Astrocyte (in vitro differentiated cells and primary cell): ENCODE results near the gene PTH2R. TPM values are rescaled to one million over a fixed set of nuclear protein-coding genes. Genes with fewer than 3 reads are reported as not detected.

Experiments used
- DNase-seq: peaks from one replicate; pipeline ENCODE4 v3.0.0-alpha.2; 2010; ENCODE audit warnings: low read depth
- FAIRE-seq: peaks from 2 replicates; lab custom pipeline; 2011; peaks lifted over from hg19 to GRCh38; lab: Jason Lieb, UNC
- H2AFZ ChIP-seq: 2 replicates; pipeline ENCODE4 v1.6.0; 2012; ENCODE audit warnings: low read depth, low read length, inconsistent platforms
- H3K27ac ChIP-seq: 2 replicates; pipeline ENCODE4 v1.5.1; 2011; ENCODE audit warnings: low read depth, low read length, inconsistent platforms
- H3K27me3 ChIP-seq: 2 replicates; pipeline ENCODE4 v1.6.0; 2011; ENCODE audit warnings: low read length, inconsistent platforms; ENCODE audit not compliant: insufficient read depth
- H3K36me3 ChIP-seq: 2 replicates; pipeline ENCODE4 v1.5.1; 2011; ENCODE audit warnings: low read length, inconsistent platforms; ENCODE audit not compliant: insufficient read depth
- H3K4me1 ChIP-seq: 2 replicates; pipeline ENCODE4 v1.5.1; 2011; ENCODE audit warnings: low read length, inconsistent platforms; ENCODE audit not compliant: insufficient read depth
- H3K4me2 ChIP-seq: 2 replicates; pipeline ENCODE4 v1.6.0; 2012; ENCODE audit warnings: low read length, inconsistent platforms
- H3K4me3 ChIP-seq: 2 replicates; pipeline ENCODE4 v1.5.1; 2011; ENCODE audit warnings: low read depth, mild to moderate bottlenecking, low read length, inconsistent platforms; ENCODE audit not compliant: insufficient read depth
- H3K79me2 ChIP-seq: 2 replicates; pipeline ENCODE4 v1.6.0; 2012; ENCODE audit warnings: mild to moderate bottlenecking, low read length, inconsistent platforms; ENCODE audit not compliant: insufficient read depth
- H3K9ac ChIP-seq: 2 replicates; pipeline ENCODE4 v1.6.0; 2012; ENCODE audit warnings: mild to moderate bottlenecking, low read length, inconsistent platforms
- H3K9me3 ChIP-seq: 2 replicates; pipeline ENCODE4 v1.5.1; 2012; ENCODE audit warnings: low read depth, mild to moderate bottlenecking, low read length, inconsistent platforms; ENCODE audit not compliant: insufficient read depth
- H4K20me1 ChIP-seq: 2 replicates; pipeline ENCODE4 v1.6.0; 2012; ENCODE audit warnings: low read length, inconsistent platforms; ENCODE audit not compliant: insufficient read depth
- H3K27ac Mint-ChIP-seq: one replicate; pipeline ENCODE4 v1.8.0; 2021; ENCODE audit warnings: mild to moderate bottlenecking, mixed read lengths; ENCODE audit not compliant: unreplicated experiment
- H3K27me3 Mint-ChIP-seq: one replicate; pipeline ENCODE4 v1.8.0; 2021; ENCODE audit warnings: low read depth, mixed read lengths; ENCODE audit not compliant: unreplicated experiment
- H3K36me3 Mint-ChIP-seq: one replicate; pipeline ENCODE4 v1.8.0; 2021; ENCODE audit warnings: low read depth, mixed read lengths; ENCODE audit not compliant: unreplicated experiment
- H3K4me1 Mint-ChIP-seq: one replicate; pipeline ENCODE4 v1.8.0; 2021; ENCODE audit warnings: low read depth, mixed read lengths; ENCODE audit not compliant: unreplicated experiment
- H3K4me3 Mint-ChIP-seq: one replicate; pipeline ENCODE4 v1.8.0; 2021; ENCODE audit warnings: mild to moderate bottlenecking, moderate library complexity, mixed read lengths; ENCODE audit not compliant: unreplicated experiment
- H3K9me3 Mint-ChIP-seq: one replicate; pipeline ENCODE4 v1.8.0; 2021; ENCODE audit warnings: mild to moderate bottlenecking, mixed read lengths; ENCODE audit not compliant: unreplicated experiment
- EZH2 ChIP-seq: IDR thresholded peaks from 2 replicates; pipeline ENCODE4 v1.6.1; 2012; ENCODE audit warnings: mild to moderate bottlenecking, low read length, inconsistent platforms; ENCODE audit not compliant: insufficient read depth
- total RNA-seq: library from RNA; stranded (reverse); gene quantifications from 2 replicates; pipeline ENCODE4 v1.2.1, GENCODE V29; 2021
- TF ChIP-seq, protein P1 (sequence below): IDR thresholded peaks from 2 replicates; pipeline ENCODE4 v1.5.1; 2011; ENCODE audit warnings: low read depth, mild to moderate bottlenecking, inconsistent platforms, low read length, moderate library complexity; ENCODE audit not compliant: insufficient read depth

PTH2R gene
- total RNA-seq, 1 donor from 2014 or later, result not detected

DNA sequence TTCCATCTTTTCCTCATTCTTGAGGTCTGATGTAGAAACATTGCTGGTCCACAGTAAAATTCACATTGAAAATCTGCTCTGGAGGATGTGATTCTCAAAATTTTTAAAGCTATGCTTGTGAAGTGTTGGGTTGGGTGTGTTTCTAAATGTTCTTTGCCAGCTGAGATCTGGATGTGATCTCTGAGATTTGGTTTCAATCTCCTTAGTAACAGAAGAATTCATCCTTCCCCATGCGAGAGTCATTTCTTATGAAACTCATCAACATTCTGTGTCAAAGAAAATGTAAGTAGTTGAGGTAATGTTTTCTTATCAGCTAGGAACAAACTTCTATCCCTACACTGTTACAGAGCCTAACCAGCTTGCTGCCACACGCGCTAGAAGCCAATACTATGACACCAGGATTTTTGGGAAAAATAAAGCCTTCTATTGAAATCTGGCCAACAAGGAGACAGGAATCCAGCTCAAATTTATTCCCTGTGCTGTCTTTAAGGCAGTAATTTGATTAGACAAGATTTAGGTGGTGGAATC is 134.9 kb downstream of the PTH2R start:
- no peaks in the 10 kb centered on the region for H3K36me3 ChIP-seq
- no peaks in the 10 kb centered on the region for H3K9me3 ChIP-seq
- no peak overlapping the region for H3K4me2 ChIP-seq
- TF ChIP-seq EZH2, result no peak
- TF ChIP-seq, protein P1, sequence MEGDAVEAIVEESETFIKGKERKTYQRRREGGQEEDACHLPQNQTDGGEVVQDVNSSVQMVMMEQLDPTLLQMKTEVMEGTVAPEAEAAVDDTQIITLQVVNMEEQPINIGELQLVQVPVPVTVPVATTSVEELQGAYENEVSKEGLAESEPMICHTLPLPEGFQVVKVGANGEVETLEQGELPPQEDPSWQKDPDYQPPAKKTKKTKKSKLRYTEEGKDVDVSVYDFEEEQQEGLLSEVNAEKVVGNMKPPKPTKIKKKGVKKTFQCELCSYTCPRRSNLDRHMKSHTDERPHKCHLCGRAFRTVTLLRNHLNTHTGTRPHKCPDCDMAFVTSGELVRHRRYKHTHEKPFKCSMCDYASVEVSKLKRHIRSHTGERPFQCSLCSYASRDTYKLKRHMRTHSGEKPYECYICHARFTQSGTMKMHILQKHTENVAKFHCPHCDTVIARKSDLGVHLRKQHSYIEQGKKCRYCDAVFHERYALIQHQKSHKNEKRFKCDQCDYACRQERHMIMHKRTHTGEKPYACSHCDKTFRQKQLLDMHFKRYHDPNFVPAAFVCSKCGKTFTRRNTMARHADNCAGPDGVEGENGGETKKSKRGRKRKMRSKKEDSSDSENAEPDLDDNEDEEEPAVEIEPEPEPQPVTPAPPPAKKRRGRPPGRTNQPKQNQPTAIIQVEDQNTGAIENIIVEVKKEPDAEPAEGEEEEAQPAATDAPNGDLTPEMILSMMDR, result no peak
- no peak overlapping the region for H3K27ac Mint-ChIP-seq
- H3K79me2 ChIP-seq, result no peaks in the 10 kb centered on the region
- H3K4me1 Mint-ChIP-seq, result no peaks in the 10 kb centered on the region
- no peak for DNase-seq
- peaks cover 2% of the 10 kb centered on the region for H3K27me3 Mint-ChIP-seq
- H3K27ac ChIP-seq, result no peak overlapping the region
- H4K20me1 ChIP-seq, result no peaks in the 10 kb centered on the region
- no peaks in the 10 kb centered on the region for H3K4me1 ChIP-seq
- H3K4me3 Mint-ChIP-seq, result no peak overlapping the region
- H2AFZ ChIP-seq, result no peak overlapping the region
- H3K27me3 ChIP-seq, result no peaks in the 10 kb centered on the region
- no peak overlapping the region for H3K9ac ChIP-seq
- no peak overlapping the region for H3K4me3 ChIP-seq
- H3K9me3 Mint-ChIP-seq, result peaks cover 2% of the 10 kb centered on the region
- no peaks in the 10 kb centered on the region for H3K36me3 Mint-ChIP-seq
- FAIRE-seq, result no peak

DNA sequence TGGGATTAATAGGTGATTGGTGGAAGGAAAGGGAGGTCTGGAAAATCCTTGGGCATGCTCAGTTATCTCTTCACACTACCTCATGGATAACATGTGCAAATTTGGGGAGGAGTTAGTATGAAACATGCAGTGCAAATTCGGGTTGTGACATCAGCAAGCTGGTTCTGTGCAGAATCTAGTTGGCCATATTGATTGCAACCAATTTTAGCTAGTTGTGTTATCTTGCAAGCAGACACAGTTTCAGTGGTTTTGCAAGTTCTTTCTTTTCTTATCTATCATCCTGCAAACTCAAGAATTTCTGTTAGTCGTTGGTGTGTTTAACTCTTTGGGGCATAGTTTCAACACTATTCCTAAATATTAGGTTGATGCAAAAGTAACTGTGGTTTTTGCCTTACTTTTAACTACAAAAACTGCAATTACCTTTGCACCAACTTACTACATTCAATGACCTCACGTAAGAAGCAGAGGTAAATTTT is 135.4 kb downstream of the PTH2R start:
- no peak overlapping the region for H3K4me3 ChIP-seq
- FAIRE-seq (no peak), DNase-seq (no peak)
- no peaks in the 10 kb centered on the region for H3K36me3 ChIP-seq
- Mint-ChIP-seq H3K4me3 (no peak overlapping the region), H3K27ac (no peak overlapping the region), H3K9me3 (peaks cover 2% of the 10 kb centered on the region), H3K4me1 (no peaks in the 10 kb centered on the region), H3K27me3 (peaks cover 2% of the 10 kb centered on the region), H3K36me3 (no peaks in the 10 kb centered on the region)
- no peaks in the 10 kb centered on the region for H3K4me1 ChIP-seq
- no peak overlapping the region for H2AFZ ChIP-seq
- no peak overlapping the region for H3K9ac ChIP-seq
- H3K79me2 ChIP-seq, result no peaks in the 10 kb centered on the region
- H4K20me1 ChIP-seq, result no peaks in the 10 kb centered on the region
- H3K4me2 ChIP-seq, result no peak overlapping the region
- H3K9me3 ChIP-seq, result no peaks in the 10 kb centered on the region
- no peak overlapping the region for H3K27ac ChIP-seq
- TF ChIP-seq, protein P1, result no peak
- TF ChIP-seq EZH2, result no peak
- no peaks in the 10 kb centered on the region for H3K27me3 ChIP-seq

DNA sequence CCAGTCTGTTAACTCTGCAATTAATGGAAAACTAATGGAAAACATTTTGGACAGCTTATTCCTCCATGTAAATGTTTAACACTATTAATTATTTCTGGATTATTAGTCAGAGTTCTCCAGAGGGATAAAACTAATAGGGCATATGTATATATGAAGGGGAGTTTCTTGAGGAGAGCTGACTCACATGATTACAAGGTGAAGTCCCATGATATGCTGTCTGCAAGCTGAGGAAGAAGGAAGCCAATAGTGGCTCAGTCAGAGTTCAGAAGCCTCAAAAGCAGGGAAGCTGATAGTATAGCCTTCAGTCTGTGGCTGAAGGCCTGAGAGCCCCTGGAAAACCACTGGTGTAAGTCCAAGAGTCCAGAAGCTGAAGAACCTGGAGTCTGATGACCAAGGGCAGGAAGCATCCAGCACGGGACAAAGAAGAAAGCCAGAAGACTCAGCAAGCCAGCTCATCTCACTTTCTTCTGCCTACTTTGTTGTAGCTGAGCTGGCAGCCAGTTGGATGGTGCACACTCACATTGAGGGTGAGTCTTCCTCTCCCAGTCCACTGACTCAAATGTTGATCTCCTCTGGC is 136.0 kb downstream of the PTH2R start:
- no peak overlapping the region for H3K4me3 Mint-ChIP-seq

More for the DNA sequence above, 136.0 kb downstream of the PTH2R start:
- H3K4me1 ChIP-seq, result no peaks in the 10 kb centered on the region
- no peaks in the 10 kb centered on the region for H3K9me3 ChIP-seq
- DNase-seq (no peak), FAIRE-seq (no peak)
- Mint-ChIP-seq H3K9me3 (peaks cover 2% of the 10 kb centered on the region), H3K27ac (no peak overlapping the region), H3K27me3 (peaks cover 2% of the 10 kb centered on the region), H3K36me3 (no peaks in the 10 kb centered on the region), H3K4me1 (peaks cover 1% of the 10 kb centered on the region)
- no peaks in the 10 kb centered on the region for H3K27me3 ChIP-seq
- H3K9ac ChIP-seq, result no peak overlapping the region
- no peak overlapping the region for H3K27ac ChIP-seq
- TF ChIP-seq EZH2, result no peak
- TF ChIP-seq, protein P1, result no peak
- H3K4me3 ChIP-seq, result no peak overlapping the region
- no peak overlapping the region for H2AFZ ChIP-seq
- H3K36me3 ChIP-seq, result no peaks in the 10 kb centered on the region
- H3K4me2 ChIP-seq, result no peak overlapping the region
- H4K20me1 ChIP-seq, result no peaks in the 10 kb centered on the region
- no peaks in the 10 kb centered on the region for H3K79me2 ChIP-seq
